ENCODE measurements around the gene NDUFA8. TPM values are rescaled to one million over a fixed set of nuclear protein-coding genes. Genes with fewer than 3 reads are reported as not detected.

NDUFA8 gene
- total RNA-seq, 4 donors from 2014 or later = 16.3 to 34.4 (median 30.2) TPM

GRCh38 chr9:122122903-122123632, 36.5 kb downstream of the NDUFA8 start:
- H3K27me3 ChIP-seq = peaks cover 33% of the 10 kb centered on the region
- peaks cover 19% of the 10 kb centered on the region for H3K4me1 ChIP-seq
- WGBS = 30% methylated on average over 13 of the region's 13 CpGs
- H3K36me3 ChIP-seq = no peaks in the 10 kb centered on the region
- H3K27ac ChIP-seq = no peak overlapping the region
- no peaks in the 10 kb centered on the region for H3K9me3 ChIP-seq
- TF ChIP-seq POLR2AphosphoS5 (IDR thresholded peaks at IDR 0.05) = no peak
- TF ChIP-seq, protein P1, sequence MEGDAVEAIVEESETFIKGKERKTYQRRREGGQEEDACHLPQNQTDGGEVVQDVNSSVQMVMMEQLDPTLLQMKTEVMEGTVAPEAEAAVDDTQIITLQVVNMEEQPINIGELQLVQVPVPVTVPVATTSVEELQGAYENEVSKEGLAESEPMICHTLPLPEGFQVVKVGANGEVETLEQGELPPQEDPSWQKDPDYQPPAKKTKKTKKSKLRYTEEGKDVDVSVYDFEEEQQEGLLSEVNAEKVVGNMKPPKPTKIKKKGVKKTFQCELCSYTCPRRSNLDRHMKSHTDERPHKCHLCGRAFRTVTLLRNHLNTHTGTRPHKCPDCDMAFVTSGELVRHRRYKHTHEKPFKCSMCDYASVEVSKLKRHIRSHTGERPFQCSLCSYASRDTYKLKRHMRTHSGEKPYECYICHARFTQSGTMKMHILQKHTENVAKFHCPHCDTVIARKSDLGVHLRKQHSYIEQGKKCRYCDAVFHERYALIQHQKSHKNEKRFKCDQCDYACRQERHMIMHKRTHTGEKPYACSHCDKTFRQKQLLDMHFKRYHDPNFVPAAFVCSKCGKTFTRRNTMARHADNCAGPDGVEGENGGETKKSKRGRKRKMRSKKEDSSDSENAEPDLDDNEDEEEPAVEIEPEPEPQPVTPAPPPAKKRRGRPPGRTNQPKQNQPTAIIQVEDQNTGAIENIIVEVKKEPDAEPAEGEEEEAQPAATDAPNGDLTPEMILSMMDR (IDR thresholded peaks at IDR 0.05) = peak; percentile 86 to 96
- no peak overlapping the region for H3K4me3 ChIP-seq
- no peak for DNase-seq (ENCODE audit: low spot score in 2 of 2)

GRCh38 chr9:122122468-122122867, 37.1 kb downstream of the NDUFA8 start:
- no peak for TF ChIP-seq EP300 (IDR thresholded peaks at IDR 0.05)
- TF ChIP-seq POLR2AphosphoS5 (IDR thresholded peaks at IDR 0.05) = no peak
- no peak for TF ChIP-seq POLR2A (IDR thresholded peaks at IDR 0.05)
- TF ChIP-seq, protein P1 (IDR thresholded peaks at IDR 0.05) = no peak
- peaks cover 19% of the 10 kb centered on the region for H3K4me1 ChIP-seq

GRCh38 chr9:122121931-122122330, 37.6 kb downstream of the NDUFA8 start:
- peaks cover 16% of the 10 kb centered on the region for H3K4me1 ChIP-seq
- no peak overlapping the region for H3K4me3 ChIP-seq
- no peak for DNase-seq (ENCODE audit: low spot score in 2 of 2)
- WGBS = 100% methylated on average over 2 of the region's 6 CpGs
- H3K9me3 ChIP-seq = no peaks in the 10 kb centered on the region
- TF ChIP-seq, protein P1 (IDR thresholded peaks at IDR 0.05) = no peak
- TF ChIP-seq EP300 (IDR thresholded peaks at IDR 0.05) (no peak), POLR2A (IDR thresholded peaks at IDR 0.05) (no peak), POLR2AphosphoS5 (IDR thresholded peaks at IDR 0.05) (no peak)
- H3K27ac ChIP-seq = no peak overlapping the region
- peaks cover 24% of the 10 kb centered on the region for H3K27me3 ChIP-seq
- no peaks in the 10 kb centered on the region for H3K36me3 ChIP-seq

More at GRCh38 chr9:122122468-122122867, 37.1 kb downstream of the NDUFA8 start:
- Histone ChIP-seq H3K36me3 (no peaks in the 10 kb centered on the region), H3K27ac (no peak overlapping the region), H3K9me3 (no peaks in the 10 kb centered on the region), H3K4me3 (no peak overlapping the region), H3K27me3 (peaks cover 29% of the 10 kb centered on the region)
- no peak for DNase-seq (ENCODE audit: low spot score in 2 of 2)
- WGBS = no CpG with 5 or more reads among the region's 6 CpGs

- TF ChIP-seq EP300 (IDR thresholded peaks at IDR 0.05) = no peak
- TF ChIP-seq, protein P1 (IDR thresholded peaks at IDR 0.05) = no peak
- TF ChIP-seq POLR2AphosphoS5 (IDR thresholded peaks at IDR 0.05) = no peak
- no peak for TF ChIP-seq POLR2A (IDR thresholded peaks at IDR 0.05)
- 76% methylated on average over 6 of the region's 10 CpGs for WGBS
- Histone ChIP-seq H3K36me3 (no peaks in the 10 kb centered on the region), H3K4me3 (no peak overlapping the region), H3K9me3 (no peaks in the 10 kb centered on the region), H3K27ac (no peak overlapping the region), H3K27me3 (peaks cover 19% of the 10 kb centered on the region), H3K4me1 (peaks cover 11% of the 10 kb centered on the region)
- no peak for DNase-seq (ENCODE audit: low spot score in 2 of 2)
Measured at GRCh38 chr9:122121391-122121790, 38.2 kb downstream of the NDUFA8 start.

DNA sequence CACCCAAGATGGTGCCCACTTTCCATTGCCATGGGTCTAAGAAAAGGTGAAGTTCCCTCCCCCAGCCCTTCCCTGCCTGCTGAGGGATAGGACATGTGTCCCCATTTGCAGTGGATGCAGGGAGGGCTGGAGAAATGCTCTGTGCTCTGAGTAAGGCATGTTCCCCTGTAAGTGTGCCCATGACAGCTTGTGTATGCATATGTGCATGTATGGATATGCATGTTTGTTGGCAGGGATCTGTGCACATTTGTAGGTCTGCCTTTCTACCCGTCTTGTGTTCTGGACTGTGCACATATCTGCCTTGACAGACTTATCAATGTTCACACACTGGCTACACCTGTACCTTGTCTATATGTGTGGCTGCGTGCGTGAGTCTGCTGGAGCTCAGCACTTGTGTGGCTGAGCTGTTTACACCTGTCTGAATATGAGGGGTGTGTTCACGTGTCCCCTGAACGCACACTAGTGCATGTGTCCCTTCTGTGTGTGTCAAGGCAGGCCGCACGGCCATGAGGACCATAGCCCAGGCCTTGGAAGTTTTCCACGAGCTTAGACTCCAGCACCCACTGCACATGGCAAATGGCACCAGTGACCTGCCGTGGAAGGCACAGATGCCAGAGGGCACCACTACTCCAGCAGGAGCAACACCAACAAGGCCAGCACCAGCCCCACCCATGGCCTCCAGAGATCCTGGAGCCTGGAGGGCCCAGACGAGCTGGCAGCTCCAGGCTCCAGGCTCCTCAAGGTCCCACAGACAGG, 39.1 kb downstream of the NDUFA8 start:
- H3K27me3 ChIP-seq = peaks cover 17% of the 10 kb centered on the region
- H3K4me3 ChIP-seq = no peak overlapping the region
- H3K4me1 ChIP-seq = peaks cover 3% of the 10 kb centered on the region
- no peak for DNase-seq (ENCODE audit: low spot score in 2 of 2)
- WGBS = 100% methylated on average over 3 of the region's 10 CpGs
- TF ChIP-seq POLR2AphosphoS5 (IDR thresholded peaks at IDR 0.05) = no peak
- TF ChIP-seq POLR2A (IDR thresholded peaks at IDR 0.05) = no peak
- no peak for TF ChIP-seq EP300 (IDR thresholded peaks at IDR 0.05)
- TF ChIP-seq, protein P1 (IDR thresholded peaks at IDR 0.05) = no peak
- H3K36me3 ChIP-seq = no peaks in the 10 kb centered on the region
- no peaks in the 10 kb centered on the region for H3K9me3 ChIP-seq
- no peak overlapping the region for H3K27ac ChIP-seq
